Heart left ventricle (tissue), 16 donors: Measurements from ENCODE around the gene SLC2A4. TPM values are rescaled to one million over a fixed set of nuclear protein-coding genes. Genes with fewer than 3 reads are reported as not detected.

Source experiments
- ATAC-seq, 4 donors: fragments of 200-7000 bp; cut with Tn5 transposase; one replicate each; pipeline ENCODE4 v1.9.1; 2020 to 2022; ENCODE audit warnings: moderate library complexity in 4 of 4, mild to moderate bottlenecking in 3 of 4, moderate number of reproducible peaks in 1 of 4
- DNase-seq, 5 donors: peaks; one replicate each; pipeline ENCODE4 v3.0.0-alpha.2; 2020
- H3K27ac ChIP-seq, 12 donors: fragments of 200-600 bp; sonication (generic) in 4 of 12; one replicate each; pipeline versions ENCODE4 v1.5.0 to v1.8.0; 2016 to 2022; ENCODE audit warnings: mild to moderate bottlenecking in 2 of 12
- H3K27me3 ChIP-seq, 9 donors: fragments of 200-600 bp; sonication (generic) in 2 of 9; one replicate each; pipeline versions ENCODE4 v1.5.1 to v1.8.0; 2016 to 2022; ENCODE audit warnings: mild to moderate bottlenecking in 3 of 9
- H3K36me3 ChIP-seq, 9 donors: fragments of 200-600 bp; sonication (generic) in 2 of 9; one replicate each; pipeline versions ENCODE4 v1.5.0 to v1.8.0; 2018 to 2022; ENCODE audit warnings: mild to moderate bottlenecking in 2 of 9
- H3K4me1 ChIP-seq, 12 donors: fragments of 200-600 bp; sonication (generic) in 4 of 12; one replicate each; pipeline versions ENCODE4 v1.5.0 to v1.8.0; 2016 to 2022; ENCODE audit warnings: mild to moderate bottlenecking in 3 of 12
- H3K4me3 ChIP-seq, 12 donors: fragments of 200-600 bp; sonication (generic) in 4 of 12; one replicate each; pipeline versions ENCODE4 v1.5.0 to v1.8.0; 2017 to 2022; ENCODE audit warnings: mild to moderate bottlenecking in 9 of 12, moderate library complexity in 4 of 12
- H3K9me3 ChIP-seq, 12 donors: fragments of 200-600 bp; sonication (generic) in 4 of 12; one replicate each; pipeline versions ENCODE4 v1.5.0 to v1.8.0; 2016 to 2022; ENCODE audit warnings: mild to moderate bottlenecking in 1 of 12
- CTCF ChIP-seq, 12 donors: fragments of 200-600 bp; sonication (generic) in 4 of 12; IDR thresholded peaks; one replicate each; pipeline versions ENCODE4 v1.5.0 to v1.8.0; 2018 to 2022; ENCODE audit warnings: antibody characterized with exemption in 12 of 12, mild to moderate bottlenecking in 5 of 12
- POLR2A ChIP-seq, 2 donors: fragments of 450-650 bp; IDR thresholded peaks; one replicate each; pipeline ENCODE4 v1.6.1; 2017; ENCODE audit warnings: antibody characterized with exemption in 2 of 2, mild to moderate bottlenecking in 2 of 2, moderate library complexity in 2 of 2
- WGBS, 4 donors: extraction: QIAGEN DNeasy Blood & Tissue Kit in 2 of 4; methylation state at CpG; one replicate each; pipeline versions ENCODE4 v1.1.5 to v1.1.7; 2013 to 2018; 5-methylcytosine and 5-hydroxymethylcytosine counted together
- intact Hi-C, 10 donors: fragments of 100-400 bp; cut with DNase I; formaldehyde crosslinking; loops; one replicate each; pipeline versions ENCODE4 v1.11.1 to v1.14.2; 2022
- polyA plus RNA-seq, 2 donors: library from polyadenylated mRNA; stranded (reverse); fragments of 200-250 nt; gene quantifications; one replicate each; pipeline ENCODE4 v1.2.3, GENCODE V29; 2013
- total RNA-seq, 9 donors: library from RNA; depleted of rRNA in 2 of 9; stranded (reverse); fragments of >200 nt in 2 of 9; fragmentation: NEBNext Ultra II Directional in 3 of 9; extraction: Animal tissue kit (Norgen Biotek cat#: 25700) in 3 of 9; gene quantifications; one replicate each; pipeline versions ENCODE4 v1.1.0 to v1.2.4, GENCODE V29; 2016 to 2023
- donor health status: ischemic (EF 13 %, LVEDD 7.1; RV severe dilation, severe dysfunction).
- donor health status: healthy with polysubstance abuse.
- donor health status: DM: no; HTN: yes; CAD: no.
- donor health status: DM: no; HTN: no; CAD: no.
- donor health status: ischemic (EF 25% LVEDD 6.9; RV normal size, moderate dysfunction).
- donor health status: ischemic (EF 25% LVEDD 5.7; RV mildly dilated, moderate dysfunction).
- donor health status: healthy.
- donor health status: DM: yes; HTN: yes; CAD: no.
- donor health status: ischemic (EF 35%, LVEDD 5.7; RV mildly dilated, moderate dysfunction).
- donor health status: nonischemic (EF 11% LVEDD 7.7; RV severe dilation, severe dysfunction).
- donor health status: DM: yes; HTN: yes; CAD: no.
- donor health status: PGD.
- donor health status: ischemic (EF 29% LVEDD 5.4; RV normal size, mild dysfunction).
- donor health status: nonischemic (EF 23%, LVEDD 6.1; RV moderate dilation, normal function).

The SLC2A4 gene
- total and polyA plus RNA-seq, 11 donors = 48.5 to 184 (median 157) TPM

- Histone ChIP-seq H3K27ac (no peak overlapping the region), H3K4me3 (no peak overlapping the region), H3K4me1 (peaks cover 7 to 73% (median 55%) of the 10 kb centered on the region in 12 donors), H3K36me3 (peaks cover 3 to 56% (median 50%) of the 10 kb centered on the region in 9 donors), H3K9me3 (no peaks in the 10 kb centered on the region), H3K27me3 (no peaks in the 10 kb centered on the region)
- intact Hi-C loops = no loop called here
- ATAC-seq (no peak), DNase-seq (no peak)
- WGBS, 4 donors = 72 to 83% (median 81%) methylated on average over 7 of the region's 7 CpGs
- TF ChIP-seq POLR2A (IDR thresholded peaks at IDR 0.05) (no peak), CTCF (IDR thresholded peaks at IDR 0.05) (no peak)
Observed at GRCh38 chr17:7311110-7311705, 29.7 kb downstream of the SLC2A4 start.

DNA sequence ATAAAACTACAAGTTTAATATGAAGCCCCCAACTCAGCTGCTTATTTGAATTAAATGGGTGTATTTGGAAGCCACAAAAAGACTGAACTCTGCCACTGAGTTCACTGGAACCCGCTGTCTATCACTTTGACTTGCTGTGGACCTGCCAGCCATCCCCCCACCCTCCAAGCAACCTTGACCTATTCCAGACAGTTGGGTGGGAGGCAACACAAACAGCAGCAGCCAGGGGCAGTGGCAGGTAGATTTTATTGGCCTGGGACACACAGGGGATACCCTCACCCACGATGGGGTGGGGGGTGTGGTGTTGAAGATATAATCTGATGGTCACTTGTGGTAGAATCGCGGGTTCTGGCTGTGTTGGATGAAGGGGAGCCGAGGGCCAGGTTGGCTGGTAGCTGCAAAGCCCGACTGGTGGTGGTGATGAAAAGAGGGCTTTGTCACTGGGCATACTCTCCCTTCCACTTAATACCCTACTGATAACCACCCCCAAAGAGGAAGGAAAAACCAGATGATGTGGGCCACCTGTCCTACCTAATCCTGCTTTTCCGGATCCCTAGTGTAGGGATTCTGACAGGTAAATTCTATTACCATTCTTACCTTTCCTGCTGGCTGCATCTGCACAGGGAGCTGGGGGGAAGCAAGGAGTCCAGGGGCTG is 31.0 kb downstream of the SLC2A4 start:
- H3K27ac ChIP-seq = peak overlapping the region in 1 of 12 donors; percentile 98
- H3K27me3 ChIP-seq = no peaks in the 10 kb centered on the region
- no peak for ATAC-seq
- H3K4me1 ChIP-seq = peaks cover 7 to 69% (median 51%) of the 10 kb centered on the region in 12 donors
- no peak for TF ChIP-seq CTCF (IDR thresholded peaks at IDR 0.05)
- intact Hi-C loops = no loop called here
- no peak for DNase-seq
- H3K9me3 ChIP-seq = no peaks in the 10 kb centered on the region
- no peak overlapping the region for H3K4me3 ChIP-seq
- WGBS, 4 donors = 71 to 78% (median 73%) methylated on average over 7 of the region's 7 CpGs
- peaks cover 3 to 69% (median 63%) of the 10 kb centered on the region in 9 donors for H3K36me3 ChIP-seq

- no peak for TF ChIP-seq POLR2A (IDR thresholded peaks at IDR 0.05)
- TF ChIP-seq CTCF (IDR thresholded peaks at IDR 0.05) = peak in 2 of 12 donors; percentile 11 to 15
- H3K27me3 ChIP-seq = no peaks in the 10 kb centered on the region
- peaks cover 7 to 65% (median 50%) of the 10 kb centered on the region in 12 donors for H3K4me1 ChIP-seq
- peaks cover 3 to 76% (median 71%) of the 10 kb centered on the region in 9 donors for H3K36me3 ChIP-seq
- no peaks in the 10 kb centered on the region for H3K9me3 ChIP-seq
- DNase-seq = no peak
- WGBS, 4 donors = 87 to 90% (median 89%) methylated on average over 7 of the region's 7 CpGs
- no peak for ATAC-seq
- H3K27ac ChIP-seq = peak overlapping the region in 5 of 12 donors; percentile 0 to 98 (median 20)
- peak overlapping the region in 1 of 12 donors; percentile 83 for H3K4me3 ChIP-seq
- intact Hi-C loops = no loop called here
Observed at GRCh38 chr17:7313088-7313889, 31.8 kb downstream of the SLC2A4 start.
